A673 (cell line): ENCODE data around the gene NHLH2. TPM values are rescaled to one million over a fixed set of nuclear protein-coding genes. Genes with fewer than 3 reads are reported as not detected.
A peak's percentile ranks its signal among the peaks of the same experiment; 100 is the strongest.

Experiments
- BruUV-seq: library from RNA; stranded (reverse); fragments of 400-500 nt; replicated peaks from 2 replicates; lab custom pipeline; 2021; lab: Mats Ljungman, UMichigan
- CTCF ChIA-PET: fragments of 300-600 bp; sonication (Branson Sonifier 250); formaldehyde crosslinking; loops from one replicate; lab custom pipeline; 2022; ENCODE audit warnings: antibody characterized with exemption; lab: Charles Lee
- POLR2A ChIA-PET: fragments of 300-600 bp; sonication (Branson Sonifier 250); formaldehyde crosslinking; loops from one replicate; lab custom pipeline; 2022; ENCODE audit warnings: antibody characterized with exemption; ENCODE audit not compliant: low non-redundant PET; lab: Charles Lee
- DNase-seq: peaks from one replicate; pipeline ENCODE4 v3.0.0-alpha.2; 2015; ENCODE audit warnings: low spot score
- H3K27ac ChIP-seq: fragments of 200-600 bp; sonication (generic); 2 replicates; pipeline ENCODE4 v1.5.1; 2016; ENCODE audit warnings: mixed run types, low read depth, mild to moderate bottlenecking, mixed read lengths, antibody characterized with exemption, low read length; ENCODE audit not compliant: poor library complexity, severe bottlenecking
- H3K27me3 ChIP-seq: fragments of 200-600 bp; sonication (generic); replicated peaks from 2 replicates; pipeline ENCODE4 v1.6.1; 2017; ENCODE audit warnings: mixed run types, low read depth, mild to moderate bottlenecking, mixed read lengths, antibody characterized with exemption, low read length; ENCODE audit not compliant: insufficient read depth, poor library complexity
- H3K36me3 ChIP-seq: fragments of 200-600 bp; sonication (generic); 2 replicates; pipeline ENCODE4 v1.6.1; 2016; ENCODE audit warnings: mixed run types, mild to moderate bottlenecking, mixed read lengths, antibody characterized with exemption, low read length; ENCODE audit not compliant: insufficient read depth, poor library complexity, severe bottlenecking
- H3K4me1 ChIP-seq: fragments of 200-600 bp; sonication (generic); 2 replicates; pipeline ENCODE4 v1.6.1; 2017; ENCODE audit warnings: mixed run types, mild to moderate bottlenecking, mixed read lengths, antibody characterized with exemption, low read length; ENCODE audit not compliant: insufficient read depth, poor library complexity, severe bottlenecking
- H3K4me3 ChIP-seq: fragments of 200-600 bp; sonication (generic); 2 replicates; pipeline ENCODE4 v1.5.1; 2016; ENCODE audit warnings: low read depth, mixed run types, mild to moderate bottlenecking, mixed read lengths, low read length; ENCODE audit not compliant: poor library complexity, severe bottlenecking
- H3K9me3 ChIP-seq: fragments of 200-600 bp; sonication (generic); 2 replicates; pipeline ENCODE4 v1.6.1; 2016; ENCODE audit warnings: mixed run types, low read depth, mild to moderate bottlenecking, mixed read lengths, antibody characterized with exemption, low read length; ENCODE audit not compliant: poor library complexity, severe bottlenecking
- EZH2 ChIP-seq: fragments of 200-600 bp; sonication (generic); IDR thresholded peaks from 2 replicates; pipeline ENCODE4 v1.6.1; 2017; ENCODE audit warnings: borderline replicate concordance, low read depth, mild to moderate bottlenecking, mixed read lengths, antibody characterized with exemption, low read length; ENCODE audit not compliant: poor library complexity, severe bottlenecking
- intact Hi-C: fragments of 100-400 bp; cut with micrococcal nuclease; formaldehyde crosslinking; loops from one replicate; pipeline ENCODE4 v1.10.0; 2022; ENCODE audit not compliant: unreplicated experiment
- total RNA-seq: library from RNA; stranded (reverse); gene quantifications from 2 replicates; pipeline ENCODE4 v1.2.3, GENCODE V29; 2021
- TF ChIP-seq, protein P1 (sequence below): fragments of 300-800, 200-600 bp; sonication (generic); conservative IDR thresholded peaks from 2 replicates; pipeline ENCODE4 v1.5.1; 2017; ENCODE audit warnings: low read depth, mild to moderate bottlenecking, antibody characterized with exemption, low read length, moderate library complexity, mixed read lengths

The NHLH2 gene
- total RNA-seq, 1 experiment from 2014 or later: not detected

DNA sequence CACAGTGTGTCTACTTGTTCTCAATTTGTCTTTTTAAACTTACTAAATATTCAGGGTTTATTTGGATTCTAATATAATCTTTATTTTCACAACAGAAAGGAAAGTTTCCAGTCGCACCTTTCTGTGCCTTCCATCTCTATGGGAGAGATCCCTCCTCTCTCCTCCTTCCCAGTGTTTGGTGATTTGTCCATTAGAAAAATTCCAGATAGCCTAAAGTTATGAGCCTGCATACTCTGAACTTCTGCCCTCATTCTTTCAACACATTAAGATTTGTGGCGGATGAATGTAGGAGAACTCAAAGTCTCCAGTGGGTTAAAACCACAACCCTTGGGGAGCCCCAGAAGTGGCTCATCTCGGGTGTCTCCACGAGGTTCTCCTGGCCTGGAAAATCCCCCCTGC is 3.6 kb downstream of the NHLH2 start:
- TF ChIP-seq, protein P1, sequence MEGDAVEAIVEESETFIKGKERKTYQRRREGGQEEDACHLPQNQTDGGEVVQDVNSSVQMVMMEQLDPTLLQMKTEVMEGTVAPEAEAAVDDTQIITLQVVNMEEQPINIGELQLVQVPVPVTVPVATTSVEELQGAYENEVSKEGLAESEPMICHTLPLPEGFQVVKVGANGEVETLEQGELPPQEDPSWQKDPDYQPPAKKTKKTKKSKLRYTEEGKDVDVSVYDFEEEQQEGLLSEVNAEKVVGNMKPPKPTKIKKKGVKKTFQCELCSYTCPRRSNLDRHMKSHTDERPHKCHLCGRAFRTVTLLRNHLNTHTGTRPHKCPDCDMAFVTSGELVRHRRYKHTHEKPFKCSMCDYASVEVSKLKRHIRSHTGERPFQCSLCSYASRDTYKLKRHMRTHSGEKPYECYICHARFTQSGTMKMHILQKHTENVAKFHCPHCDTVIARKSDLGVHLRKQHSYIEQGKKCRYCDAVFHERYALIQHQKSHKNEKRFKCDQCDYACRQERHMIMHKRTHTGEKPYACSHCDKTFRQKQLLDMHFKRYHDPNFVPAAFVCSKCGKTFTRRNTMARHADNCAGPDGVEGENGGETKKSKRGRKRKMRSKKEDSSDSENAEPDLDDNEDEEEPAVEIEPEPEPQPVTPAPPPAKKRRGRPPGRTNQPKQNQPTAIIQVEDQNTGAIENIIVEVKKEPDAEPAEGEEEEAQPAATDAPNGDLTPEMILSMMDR: no peak
- no peak for TF ChIP-seq EZH2
- H3K4me1 ChIP-seq: peaks cover 16% of the 10 kb centered on the region
- CTCF ChIA-PET: no interaction called here
- DNase-seq: no peak
- intact Hi-C loops: no loop called here
- POLR2A ChIA-PET: no interaction called here
- no peak overlapping the region for H3K27ac ChIP-seq
- H3K36me3 ChIP-seq: no peaks in the 10 kb centered on the region
- peaks cover 73% of the 10 kb centered on the region for H3K27me3 ChIP-seq
- no TSS peak for BruUV-seq
- H3K4me3 ChIP-seq: no peak overlapping the region
- H3K9me3 ChIP-seq: no peaks in the 10 kb centered on the region

DNA sequence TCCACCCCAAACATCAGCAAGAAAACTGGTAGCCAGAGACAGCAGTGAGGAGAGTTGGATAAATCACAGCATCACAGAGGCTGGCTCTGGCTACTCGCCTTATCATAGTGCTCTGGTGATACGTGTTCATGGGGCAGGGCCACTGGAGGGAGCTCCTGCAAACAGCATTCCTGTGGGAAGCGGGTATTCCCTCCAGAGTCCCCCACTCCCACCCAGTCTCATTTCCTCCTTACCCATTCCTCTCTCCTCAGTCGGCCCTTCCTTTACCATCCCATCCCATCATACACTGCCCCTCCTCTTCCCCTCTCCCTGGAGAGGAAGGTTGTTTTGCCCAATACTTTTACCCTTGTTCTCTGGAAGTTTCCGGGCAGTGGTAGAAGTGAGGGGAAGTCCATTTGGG is 7.1 kb downstream of the NHLH2 start:
- Histone ChIP-seq H3K4me3 (no peak overlapping the region), H3K27me3 (peaks cover 38% of the 10 kb centered on the region), H3K27ac (no peak overlapping the region), H3K9me3 (no peaks in the 10 kb centered on the region), H3K36me3 (no peaks in the 10 kb centered on the region), H3K4me1 (peaks cover 8% of the 10 kb centered on the region)
- CTCF ChIA-PET: interaction anchor here (0.7 kb wide), 1 partner anchor 665 kb away, joined by 3 read pairs; no protein-coding TSS in a partner anchor
- POLR2A ChIA-PET: no interaction called here
- TF ChIP-seq EZH2: no peak
- TF ChIP-seq, protein P1: 0 out of 2 replicates have a peak, but pooled peaks have one; percentile 30
- peak; percentile 9 for DNase-seq
- intact Hi-C loops: no loop called here
- BruUV-seq: no TSS peak

DNA sequence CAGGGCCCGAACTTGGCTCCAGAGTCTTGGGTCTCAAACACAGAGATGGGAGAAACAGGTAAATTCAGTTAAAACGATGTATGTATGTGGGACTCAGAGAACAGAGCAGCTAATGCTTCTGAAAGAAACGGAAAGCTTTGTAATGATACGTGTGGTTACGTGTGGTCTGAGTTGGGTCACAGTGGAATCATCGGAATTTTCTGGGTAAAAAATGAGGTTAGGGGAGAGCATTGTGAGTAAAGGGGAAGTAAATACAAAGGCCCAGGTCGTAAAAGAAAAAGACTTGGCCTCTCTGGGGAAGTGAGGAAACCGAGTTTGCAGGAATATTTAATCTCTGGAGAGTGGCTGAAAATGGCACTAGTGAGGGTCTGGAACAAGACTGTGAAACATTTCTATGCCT is 8.3 kb downstream of the NHLH2 start:
- DNase-seq: no peak
- Histone ChIP-seq H3K27ac (no peak overlapping the region), H3K4me3 (no peak overlapping the region), H3K36me3 (no peaks in the 10 kb centered on the region), H3K4me1 (peaks cover 3% of the 10 kb centered on the region), H3K27me3 (peaks cover 26% of the 10 kb centered on the region), H3K9me3 (no peaks in the 10 kb centered on the region)
- POLR2A ChIA-PET: interaction anchor here (0.5 kb wide), 1 partner anchor 105 kb away, joined by 6 read pairs; no protein-coding TSS in a partner anchor
- TF ChIP-seq, protein P1: no peak
- TF ChIP-seq EZH2: no peak
- CTCF ChIA-PET: no interaction called here
- intact Hi-C loops: no loop called here
- BruUV-seq: no TSS peak
